OCI-LY3 (cell line): ENCODE results near the gene FIG4.
A peak's percentile ranks its signal among the peaks of the same experiment; 100 is the strongest.
"Not testable (repeated sequence)": the region's sequence is repeated elsewhere in the genome, so short reads cannot be mapped to it uniquely, and the experiment has no call there.

Source experiments
- H2AFZ ChIP-seq: fragments of 200-600, 300-600 bp; shearing (Covaris generic); 2 replicates; pipeline ENCODE4 v1.6.0; 2014; ENCODE audit warnings: antibody characterized with exemption, low read depth, low read length
- H3K27ac ChIP-seq: fragments of 200-600, 300-600 bp; sonication (generic); 2 replicates; pipeline ENCODE4 v1.5.1; 2014; ENCODE audit warnings: mild to moderate bottlenecking, low read length, moderate library complexity, mixed read lengths
- H3K27me3 ChIP-seq: fragments of 200-600, 300-600 bp; sonication (generic); 2 replicates; pipeline ENCODE4 v1.6.1; 2014; ENCODE audit warnings: low read depth, low read length, mixed read lengths
- H3K36me3 ChIP-seq: fragments of 200-600, 300-600 bp; sonication (generic); replicated peaks from 2 replicates; pipeline ENCODE3; 2014; ENCODE audit warnings: low read depth, low read length, mixed read lengths
- H3K4me1 ChIP-seq: fragments of 300-600, 200-600 bp; sonication (generic); 2 replicates; pipeline ENCODE4 v1.6.1; 2014; ENCODE audit warnings: low read length, mixed read lengths
- H3K4me2 ChIP-seq: fragments of 200-600, 300-600 bp; sonication (generic); 2 replicates; pipeline ENCODE4 v1.6.1; 2014; ENCODE audit warnings: low read length, mixed read lengths
- H3K4me3 ChIP-seq: fragments of 300-600, 200-600 bp; sonication (generic); 2 replicates; pipeline ENCODE4 v1.5.1; 2014; ENCODE audit warnings: antibody characterized with exemption, mild to moderate bottlenecking, low read length, moderate library complexity
- H3K79me2 ChIP-seq: fragments of 300-600, 200-600 bp; shearing (Covaris generic); 2 replicates; pipeline ENCODE4 v1.6.1; 2014; ENCODE audit warnings: mild to moderate bottlenecking, low read length, mixed read lengths
- H3K9ac ChIP-seq: fragments of 300-600, 200-600 bp; shearing (Covaris generic); 2 replicates; pipeline ENCODE4 v1.6.0; 2014; ENCODE audit warnings: mild to moderate bottlenecking, low read length, moderate library complexity
- H3K9me3 ChIP-seq: fragments of 200-600, 300-600 bp; shearing (Covaris generic); 2 replicates; pipeline ENCODE4 v1.6.1; 2014; ENCODE audit warnings: low read length, mixed read lengths; ENCODE audit not compliant: insufficient read depth
- H4K20me1 ChIP-seq: fragments of 200-600, 300-600 bp; sonication (generic); 2 replicates; pipeline ENCODE4 v1.6.1; 2016; ENCODE audit warnings: low read length, mixed read lengths; ENCODE audit not compliant: insufficient read depth
- CTCF ChIP-seq: fragments of 200-600, 300-600 bp; sonication (generic); IDR thresholded peaks from 2 replicates; pipeline ENCODE4 v1.5.1; 2014; ENCODE audit warnings: antibody characterized with exemption, low read length, low read depth
- EZH2phosphoT487 ChIP-seq: fragments of 200-600 bp; shearing (Covaris generic); IDR thresholded peaks from 2 replicates; pipeline ENCODE4 v1.6.1; 2018; ENCODE audit warnings: antibody characterized with exemption, mixed run types, low read depth

The FIG4 gene

GRCh38 chr6:109702791-109703190, 11.7 kb downstream of the FIG4 start:
- Histone ChIP-seq H3K36me3 (no peaks in the 10 kb centered on the region), H3K4me1 (peaks cover 6% of the 10 kb centered on the region), H3K27me3 (no peaks in the 10 kb centered on the region), H3K27ac (no peak overlapping the region), H3K4me2 (no peak overlapping the region), H3K4me3 (no peak overlapping the region), H4K20me1 (peaks cover 13% of the 10 kb centered on the region; the same call in 1 of the 2 replicates), H2AFZ (no peak overlapping the region), H3K9me3 (no peaks in the 10 kb centered on the region), H3K9ac (no peak overlapping the region), H3K79me2 (peaks cover 8% of the 10 kb centered on the region; the same call in 1 of the 2 replicates)
- TF ChIP-seq EZH2phosphoT487 (no peak), CTCF (no peak)

DNA sequence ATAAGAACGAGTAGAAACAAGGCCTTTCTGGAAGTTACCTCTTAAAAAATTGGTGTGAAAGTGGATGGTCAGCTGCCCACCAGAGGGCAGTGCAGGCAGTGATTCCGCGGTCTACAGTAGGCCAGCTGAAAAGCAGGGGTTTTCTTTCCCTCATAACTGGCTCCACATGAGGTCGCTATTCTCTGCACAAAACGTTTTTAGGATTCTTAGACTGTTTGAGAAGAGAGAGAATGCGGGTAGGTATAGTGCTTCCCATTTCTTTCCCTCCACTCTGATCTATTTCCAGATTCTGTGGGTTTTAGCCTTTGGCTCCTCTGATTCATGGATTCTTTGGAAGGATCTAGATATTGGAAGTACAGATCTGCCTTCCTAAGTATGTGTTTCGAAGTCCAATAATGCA, 14.2 kb downstream of the FIG4 start:
- Histone ChIP-seq H3K4me1 (peaks cover 6% of the 10 kb centered on the region), H3K9me3 (no peaks in the 10 kb centered on the region), H3K27me3 (no peaks in the 10 kb centered on the region), H3K4me2 (peak overlapping the region; percentile 29), H3K27ac (no peak overlapping the region), H3K9ac (peak overlapping the region; percentile 19; the same call in 1 of the 2 replicates), H3K36me3 (no peaks in the 10 kb centered on the region), H2AFZ (no peak overlapping the region), H3K79me2 (peaks cover 21% of the 10 kb centered on the region; the same call in 1 of the 2 replicates), H3K4me3 (no peak overlapping the region), H4K20me1 (peaks cover 16% of the 10 kb centered on the region; the same call in 1 of the 2 replicates)
- TF ChIP-seq EZH2phosphoT487 (no peak), CTCF (peak; percentile 92)

DNA sequence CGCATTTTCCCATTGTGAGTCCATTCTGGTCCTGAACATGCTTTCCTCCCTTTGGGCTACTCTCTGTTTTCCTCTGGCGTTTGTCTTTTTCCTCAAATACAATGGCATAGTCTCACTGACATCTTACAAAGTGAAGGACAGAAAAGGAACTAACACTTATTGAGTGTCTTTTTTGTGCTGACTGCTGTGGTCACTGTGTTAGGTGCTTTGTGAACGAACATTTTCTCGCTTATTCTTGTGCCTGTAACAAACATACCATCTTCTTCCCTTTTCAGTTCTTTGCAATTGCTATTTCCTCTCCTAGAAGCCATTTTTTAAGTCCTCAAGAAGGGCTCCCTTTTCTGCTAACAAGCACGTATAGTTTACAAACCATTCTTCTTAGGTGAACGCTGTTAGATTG, 15.4 kb downstream of the FIG4 start:
- no peak overlapping the region for H2AFZ ChIP-seq
- no peak overlapping the region for H3K4me2 ChIP-seq
- H4K20me1 ChIP-seq, result peaks cover 17% of the 10 kb centered on the region; the same call in 1 of the 2 replicates

DNA sequence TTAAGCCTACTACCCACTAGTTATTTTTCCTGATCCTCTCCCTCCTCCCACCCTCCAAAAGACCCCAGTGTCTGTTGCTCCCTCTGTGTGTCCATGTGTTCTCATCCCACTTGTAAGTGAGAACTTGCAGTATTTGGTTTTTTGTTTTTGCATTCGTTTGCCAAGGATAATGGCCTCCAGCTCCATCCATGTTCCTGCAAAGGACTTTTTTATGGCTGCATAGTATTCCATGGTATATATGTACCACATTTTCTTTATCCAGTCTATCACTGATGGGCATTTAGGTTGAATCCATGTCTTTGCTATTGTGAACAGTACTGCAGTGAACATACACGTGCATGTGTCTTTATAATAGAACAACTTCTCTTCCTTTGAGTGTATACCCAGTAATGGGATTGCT, 17.0 kb downstream of the FIG4 start:
- H3K79me2 ChIP-seq, result peaks cover 30% of the 10 kb centered on the region; the same call in 1 of the 2 replicates
- H4K20me1 ChIP-seq, result peaks cover 32% of the 10 kb centered on the region; the same call in 1 of the 2 replicates
- H3K4me3 ChIP-seq, H2AFZ ChIP-seq, H3K4me2 ChIP-seq, H3K27me3 ChIP-seq, H3K4me1 ChIP-seq, H3K27ac ChIP-seq, H3K9me3 ChIP-seq, H3K9ac ChIP-seq, H3K36me3 ChIP-seq: not testable (repeated sequence)

More for the DNA sequence above, 15.4 kb downstream of the FIG4 start:
- Histone ChIP-seq H3K4me1 (peaks cover 6% of the 10 kb centered on the region), H3K9ac (no peak overlapping the region), H3K27ac (no peak overlapping the region), H3K9me3 (no peaks in the 10 kb centered on the region), H3K79me2 (peaks cover 26% of the 10 kb centered on the region; the same call in 1 of the 2 replicates), H3K36me3 (no peaks in the 10 kb centered on the region), H3K4me3 (no peak overlapping the region), H3K27me3 (no peaks in the 10 kb centered on the region)
- TF ChIP-seq CTCF (no peak), EZH2phosphoT487 (no peak)
